ENCODE results near the gene ARFRP1.
"Not testable (repeated sequence)": the region's sequence is repeated elsewhere in the genome, so short reads cannot be mapped to it uniquely, and the experiment has no call there.

Gene ARFRP1

GRCh38 chr20:63673951-63674350 is 33.8 kb downstream of the ARFRP1 start:
- Histone ChIP-seq H3K36me3 (ENCODE audit: low read length) (no peaks in the 10 kb centered on the region), H4K20me1 (ENCODE audit: low read depth, low read length) (no peaks in the 10 kb centered on the region), H3K9me3 (ENCODE audit: insufficient read depth, low read length) (no peaks in the 10 kb centered on the region), H3K79me2 (ENCODE audit: insufficient read depth, low read length) (no peaks in the 10 kb centered on the region), H3K9ac (ENCODE audit: low read length) (no peak overlapping the region), H2AFZ (ENCODE audit: low read depth, low read length, severe bottlenecking) (no peak overlapping the region), H3K9me2 (replicated peaks; ENCODE audit: insufficient read depth, low read length) (no peaks in the 10 kb centered on the region), H3K4me2 (ENCODE audit: low read depth, low read length, poor library complexity, severe bottlenecking) (no peak overlapping the region), H3K4me3 (ENCODE audit: insufficient read depth, low read length, poor library complexity, severe bottlenecking) (no peak overlapping the region), H3F3A (ENCODE audit: insufficient read depth) (no peaks in the 10 kb centered on the region), H3K27ac (ENCODE audit: low read depth, low read length) (no peak overlapping the region), H3K27me3 (ENCODE audit: low read length) (no peaks in the 10 kb centered on the region)
- TF ChIP-seq CTCF (IDR thresholded peaks at IDR 0.05; ENCODE audit: insufficient read depth, low read length, poor library complexity, severe bottlenecking) (no peak), EZH2phosphoT487 (conservative IDR thresholded peaks at IDR 0.05; ENCODE audit: low read length) (no peak)

- Histone ChIP-seq H3K9me3 (ENCODE audit: insufficient read depth, low read length) (no peaks in the 10 kb centered on the region), H3K9ac (ENCODE audit: low read length) (no peak overlapping the region), H3K27me3 (ENCODE audit: low read length) (no peaks in the 10 kb centered on the region), H3K27ac (ENCODE audit: low read depth, low read length) (no peak overlapping the region), H4K20me1 (ENCODE audit: low read depth, low read length) (no peaks in the 10 kb centered on the region), H3F3A (ENCODE audit: insufficient read depth) (no peaks in the 10 kb centered on the region), H3K4me3 (ENCODE audit: insufficient read depth, low read length, poor library complexity, severe bottlenecking) (no peak overlapping the region), H3K4me2 (ENCODE audit: low read depth, low read length, poor library complexity, severe bottlenecking) (no peak overlapping the region), H2AFZ (ENCODE audit: low read depth, low read length, severe bottlenecking) (no peak overlapping the region), H3K79me2 (ENCODE audit: insufficient read depth, low read length) (no peaks in the 10 kb centered on the region), H3K9me2 (replicated peaks; ENCODE audit: insufficient read depth, low read length) (no peaks in the 10 kb centered on the region), H3K36me3 (ENCODE audit: low read length) (no peaks in the 10 kb centered on the region)
- TF ChIP-seq CTCF (IDR thresholded peaks at IDR 0.05; ENCODE audit: insufficient read depth, low read length, poor library complexity, severe bottlenecking) (no peak), EZH2phosphoT487 (conservative IDR thresholded peaks at IDR 0.05; ENCODE audit: low read length) (no peak)
These were observed 35.1 kb downstream of the ARFRP1 start for GRCh38 chr20:63672666-63673065.

- H3F3A ChIP-seq (ENCODE audit: insufficient read depth); H3K79me2 ChIP-seq (ENCODE audit: insufficient read depth, low read length); H3K9me3 ChIP-seq (ENCODE audit: insufficient read depth, low read length); H3K4me3 ChIP-seq (ENCODE audit: insufficient read depth, low read length, poor library complexity, severe bottlenecking); H3K4me2 ChIP-seq (ENCODE audit: low read depth, low read length, poor library complexity, severe bottlenecking); H3K9me2 ChIP-seq (replicated peaks; ENCODE audit: insufficient read depth, low read length); H3K27me3 ChIP-seq (ENCODE audit: low read length); H3K36me3 ChIP-seq (ENCODE audit: low read length); H4K20me1 ChIP-seq (ENCODE audit: low read depth, low read length); H2AFZ ChIP-seq (ENCODE audit: low read depth, low read length, severe bottlenecking); H3K27ac ChIP-seq (ENCODE audit: low read depth, low read length); H3K9ac ChIP-seq (ENCODE audit: low read length): not testable (repeated sequence)
These were observed 36.1 kb downstream of the ARFRP1 start for GRCh38 chr20:63671695-63672094.

- Histone ChIP-seq H3K4me3 (ENCODE audit: insufficient read depth, low read length, poor library complexity, severe bottlenecking) (no peak overlapping the region), H3F3A (ENCODE audit: insufficient read depth) (no peaks in the 10 kb centered on the region), H3K36me3 (ENCODE audit: low read length) (no peaks in the 10 kb centered on the region), H3K9ac (ENCODE audit: low read length) (no peak overlapping the region), H3K27ac (ENCODE audit: low read depth, low read length) (no peak overlapping the region), H3K79me2 (ENCODE audit: insufficient read depth, low read length) (no peaks in the 10 kb centered on the region), H3K9me2 (replicated peaks; ENCODE audit: insufficient read depth, low read length) (no peaks in the 10 kb centered on the region), H4K20me1 (ENCODE audit: low read depth, low read length) (no peaks in the 10 kb centered on the region), H2AFZ (ENCODE audit: low read depth, low read length, severe bottlenecking) (no peak overlapping the region), H3K4me2 (ENCODE audit: low read depth, low read length, poor library complexity, severe bottlenecking) (no peak overlapping the region), H3K27me3 (ENCODE audit: low read length) (no peaks in the 10 kb centered on the region), H3K9me3 (ENCODE audit: insufficient read depth, low read length) (no peaks in the 10 kb centered on the region)
- TF ChIP-seq EZH2phosphoT487 (conservative IDR thresholded peaks at IDR 0.05; ENCODE audit: low read length) = no peak
- no peak for TF ChIP-seq CTCF (IDR thresholded peaks at IDR 0.05; ENCODE audit: insufficient read depth, low read length, poor library complexity, severe bottlenecking)
These were observed 39.4 kb downstream of the ARFRP1 start for GRCh38 chr20:63668351-63668750.
